HG03521 (cell line): ENCODE results near the gene CEP20.

ENCODE experiments used
- ATAC-seq: cut with Tn5 transposase; IDR thresholded peaks from one replicate; pipeline ENCODE4 v1.9.1; 2021; ENCODE audit warnings: mild to moderate bottlenecking, moderate library complexity; ENCODE audit not compliant: unreplicated experiment

The CEP20 gene

GRCh38 chr16:15898654-15899053 lies 10.3 kb upstream of the CEP20 start:
- no peak for ATAC-seq

- peak; percentile 79 for ATAC-seq
These were observed 9.4 kb upstream of the CEP20 start for GRCh38 chr16:15897834-15898254.

GRCh38 chr16:15897121-15897780 lies 8.8 kb upstream of the CEP20 start:
- ATAC-seq: no peak

GRCh38 chr16:15894571-15895374 lies 6.4 kb upstream of the CEP20 start:
- no peak for ATAC-seq

- ATAC-seq: no peak
These were observed 3.1 kb upstream of the CEP20 start for GRCh38 chr16:15891508-15891907.

GRCh38 chr16:15887283-15887682 lies 1.1 kb downstream of the CEP20 start:
- ATAC-seq: no peak

GRCh38 chr16:15886078-15886477 lies 2.3 kb downstream of the CEP20 start:
- no peak for ATAC-seq

- ATAC-seq: no peak
These were observed 2.8 kb downstream of the CEP20 start for GRCh38 chr16:15885560-15886001.

GRCh38 chr16:15882563-15882962 lies 5.8 kb downstream of the CEP20 start:
- ATAC-seq: no peak

- ATAC-seq: no peak
These were observed 6.5 kb downstream of the CEP20 start for GRCh38 chr16:15881794-15882379.

GRCh38 chr16:15880434-15881308 lies 7.7 kb downstream of the CEP20 start:
- ATAC-seq: no peak

- no peak for ATAC-seq
These were observed 9.1 kb downstream of the CEP20 start for GRCh38 chr16:15879255-15879811.

GRCh38 chr16:15876503-15876902 lies 11.9 kb downstream of the CEP20 start:
- ATAC-seq: no peak

GRCh38 chr16:15874745-15875314 lies 13.6 kb downstream of the CEP20 start:
- ATAC-seq: no peak

- no peak for ATAC-seq
These were observed 14.7 kb downstream of the CEP20 start for GRCh38 chr16:15873737-15874136.

GRCh38 chr16:15873301-15873700 lies 15.1 kb downstream of the CEP20 start:
- no peak for ATAC-seq

- ATAC-seq: no peak
These were observed 18.4 kb downstream of the CEP20 start for GRCh38 chr16:15870011-15870410.

GRCh38 chr16:15866451-15866850 lies 22.0 kb downstream of the CEP20 start:
- ATAC-seq: no peak

GRCh38 chr16:15865742-15866141 lies 22.7 kb downstream of the CEP20 start:
- no peak for ATAC-seq

GRCh38 chr16:15864939-15865338 lies 23.5 kb downstream of the CEP20 start:
- no peak for ATAC-seq
